HUES48 (cell line): Measurements from ENCODE around the gene HAUS1.

ENCODE experiments used
- H3K27ac ChIP-seq: one replicate; pipeline ENCODE4 v1.7.0; 2013; ENCODE audit warnings: low read depth, low read length, inconsistent platforms
- H3K27me3 ChIP-seq: 2 replicates; pipeline ENCODE4 v1.6.1; 2013; ENCODE audit warnings: mild to moderate bottlenecking, low read length; ENCODE audit not compliant: control insufficient read depth, insufficient read depth
- H3K36me3 ChIP-seq: 2 replicates; pipeline ENCODE4 v1.6.1; 2013; ENCODE audit warnings: low read length; ENCODE audit not compliant: control insufficient read depth, insufficient read depth
- H3K4me1 ChIP-seq: 2 replicates; pipeline ENCODE4 v1.6.1; 2013; ENCODE audit warnings: mild to moderate bottlenecking, low read length; ENCODE audit not compliant: control insufficient read depth, insufficient read depth
- H3K4me3 ChIP-seq: 2 replicates; pipeline ENCODE4 v1.5.1; 2013; ENCODE audit warnings: mild to moderate bottlenecking, low read depth, low read length
- H3K9ac ChIP-seq: 2 replicates; pipeline ENCODE4 v1.6.1; 2013; ENCODE audit warnings: mild to moderate bottlenecking, low read depth, low read length, moderate library complexity
- H3K9me3 ChIP-seq: 2 replicates; pipeline ENCODE4 v1.6.1; 2013; ENCODE audit warnings: low read length; ENCODE audit not compliant: control insufficient read depth, insufficient read depth

The HAUS1 gene, protein sequence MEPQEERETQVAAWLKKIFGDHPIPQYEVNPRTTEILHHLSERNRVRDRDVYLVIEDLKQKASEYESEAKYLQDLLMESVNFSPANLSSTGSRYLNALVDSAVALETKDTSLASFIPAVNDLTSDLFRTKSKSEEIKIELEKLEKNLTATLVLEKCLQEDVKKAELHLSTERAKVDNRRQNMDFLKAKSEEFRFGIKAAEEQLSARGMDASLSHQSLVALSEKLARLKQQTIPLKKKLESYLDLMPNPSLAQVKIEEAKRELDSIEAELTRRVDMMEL

DNA sequence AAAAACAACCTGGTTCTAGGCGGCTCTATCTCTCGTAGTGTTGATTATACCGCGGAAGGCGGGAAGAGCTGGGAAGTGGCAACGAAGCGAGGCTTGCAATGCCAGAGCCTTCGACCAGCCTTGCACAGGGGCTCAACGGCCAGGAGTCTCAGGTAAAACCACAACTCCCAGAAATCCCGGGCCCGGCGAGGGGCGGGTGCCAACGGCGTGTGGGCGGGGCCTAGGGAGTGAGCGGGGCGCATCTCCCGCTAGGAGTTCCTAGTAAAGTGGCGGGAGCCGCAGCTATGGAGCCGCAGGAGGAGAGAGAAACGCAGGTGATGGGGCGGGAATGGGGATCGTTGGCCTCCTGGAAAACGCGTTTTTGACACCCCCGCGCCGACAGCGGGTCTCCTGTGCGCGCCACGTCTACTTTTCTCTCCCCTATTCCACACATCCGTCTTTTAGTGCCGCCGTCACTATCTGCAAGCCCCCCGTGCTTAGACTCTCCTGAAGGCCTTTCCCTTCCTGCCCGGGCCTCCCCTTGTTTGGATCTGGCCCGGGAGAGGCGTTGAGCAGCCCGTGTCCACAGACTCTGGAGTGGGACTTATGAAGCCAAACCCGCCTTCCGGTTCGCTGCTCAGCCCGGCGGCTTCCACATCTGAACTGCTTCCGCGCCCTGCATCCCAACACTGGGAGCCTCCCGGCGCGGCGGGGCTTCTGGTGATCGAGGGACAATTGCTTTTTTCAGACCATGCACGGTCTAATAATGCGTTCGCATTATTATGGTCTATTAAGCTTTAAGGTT lies at the start of gene HAUS1:
TSS of gene HAUS1 (plus strand) at position 258 of the 784 bp plus-strand sequence. CDS start at position 285, 27 bp downstream.
- Histone ChIP-seq H3K27ac (peak within 1 kb of the TSS; percentile 81), H3K4me3 (peak within 1 kb of the TSS; percentile 91), H3K9me3 (no peaks in the 10 kb centered on the region), H3K27me3 (no peaks in the 10 kb centered on the region), H3K4me1 (peaks cover 3% of the 10 kb centered on the region; the same call in 1 of the 2 replicates), H3K36me3 (peaks cover 28% of the 10 kb centered on the region), H3K9ac (peak within 1 kb of the TSS; percentile 89)

DNA sequence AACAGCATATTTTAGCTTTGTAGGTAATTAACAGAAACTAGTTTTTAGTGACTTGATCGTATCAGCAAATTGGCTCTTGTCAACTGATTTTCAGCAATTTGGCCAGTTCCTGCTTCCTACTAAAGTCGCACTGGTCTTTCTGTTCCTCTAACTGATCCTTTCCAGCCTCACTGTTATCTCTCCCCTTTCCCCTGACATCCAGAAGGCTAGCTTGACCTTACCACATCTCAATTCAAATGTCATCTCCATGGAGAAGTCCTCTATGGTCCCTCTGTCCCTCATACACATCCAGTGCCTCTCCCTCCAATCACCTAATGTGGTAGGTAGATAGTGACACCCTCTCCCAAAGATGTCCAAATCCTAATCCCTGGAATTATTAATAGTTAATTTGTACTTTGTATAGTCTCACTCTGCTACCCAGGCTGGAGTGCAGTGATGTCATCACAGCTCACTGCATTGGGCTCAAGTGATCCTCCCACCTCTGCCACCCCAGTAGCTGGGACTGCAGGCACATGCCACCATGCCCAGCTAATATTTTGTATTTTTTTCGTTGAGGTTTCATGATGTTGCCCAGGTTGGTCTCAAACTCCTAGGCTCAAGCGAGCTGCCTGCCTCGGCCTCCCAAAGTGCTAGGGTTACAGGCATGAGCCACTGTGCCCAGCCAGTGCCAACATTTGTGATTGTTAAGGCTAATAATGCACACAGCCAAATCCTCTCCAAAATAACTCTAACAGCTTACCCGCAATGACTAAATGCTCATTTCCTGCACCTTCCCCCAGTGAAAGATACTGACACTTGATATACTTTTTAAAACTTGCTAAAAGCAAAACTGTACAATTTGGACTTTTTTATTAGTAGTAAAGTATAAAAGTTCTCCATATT lies 49.0 kb upstream of the HAUS1 start:
- H3K27ac ChIP-seq = no peak overlapping the region

DNA sequence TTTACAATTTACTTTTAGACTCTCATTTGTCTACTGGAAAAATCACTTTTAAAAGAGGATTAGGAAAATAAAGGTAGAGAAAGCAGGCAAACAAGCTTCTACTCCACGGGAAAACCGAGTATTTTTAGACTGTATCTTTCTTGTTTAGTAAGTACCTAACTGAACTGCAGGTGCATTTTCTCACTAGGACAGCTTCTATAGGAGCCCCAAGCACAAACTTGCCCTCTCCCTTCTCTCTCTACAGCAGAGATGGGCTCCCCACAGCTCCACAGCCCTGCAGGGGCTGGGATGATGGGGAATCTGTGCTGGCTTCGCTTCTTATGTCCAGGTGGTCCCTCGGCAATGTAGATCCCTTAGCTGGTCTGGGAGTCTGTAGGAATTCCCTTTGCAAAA lies 48.4 kb upstream of the HAUS1 start:
- no peaks in the 10 kb centered on the region for H3K4me1 ChIP-seq
- no peak overlapping the region for H3K27ac ChIP-seq
- H3K9ac ChIP-seq = no peak overlapping the region
- H3K9me3 ChIP-seq = no peaks in the 10 kb centered on the region
- no peaks in the 10 kb centered on the region for H3K27me3 ChIP-seq
- no peak overlapping the region for H3K4me3 ChIP-seq
- H3K36me3 ChIP-seq = no peaks in the 10 kb centered on the region

More for the DNA sequence above, 49.0 kb upstream of the HAUS1 start:
- no peak overlapping the region for H3K9ac ChIP-seq
- H3K4me1 ChIP-seq = no peaks in the 10 kb centered on the region
- no peaks in the 10 kb centered on the region for H3K36me3 ChIP-seq
- no peak overlapping the region for H3K4me3 ChIP-seq
- H3K9me3 ChIP-seq = no peaks in the 10 kb centered on the region
- no peaks in the 10 kb centered on the region for H3K27me3 ChIP-seq

DNA sequence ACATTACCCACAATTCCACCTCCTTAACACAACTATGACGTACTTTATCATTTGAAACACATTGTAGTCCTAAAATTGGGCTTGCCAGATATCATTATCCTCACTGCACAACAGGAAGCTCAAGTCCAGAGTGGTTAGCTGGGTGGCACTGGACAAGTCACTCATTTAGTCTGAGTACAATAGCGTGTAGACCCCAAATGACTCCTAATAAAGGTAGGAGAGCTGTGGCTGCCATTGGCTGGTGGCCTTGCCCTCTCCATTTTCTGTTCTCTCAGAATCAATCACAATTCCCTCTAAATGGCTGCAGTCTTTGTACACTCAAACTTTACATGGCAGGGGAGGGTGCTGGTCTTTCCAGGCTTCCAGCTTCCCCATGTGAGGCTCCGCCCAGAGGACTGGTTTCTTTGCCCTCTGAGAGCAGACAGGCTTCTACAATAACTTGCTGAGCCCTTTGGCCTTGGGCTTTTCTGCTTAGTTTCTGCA lies 43.8 kb upstream of the HAUS1 start:
- Histone ChIP-seq H3K36me3 (no peaks in the 10 kb centered on the region), H3K27ac (no peak overlapping the region), H3K9ac (no peak overlapping the region), H3K4me1 (no peaks in the 10 kb centered on the region), H3K9me3 (no peaks in the 10 kb centered on the region), H3K27me3 (no peaks in the 10 kb centered on the region), H3K4me3 (no peak overlapping the region)

DNA sequence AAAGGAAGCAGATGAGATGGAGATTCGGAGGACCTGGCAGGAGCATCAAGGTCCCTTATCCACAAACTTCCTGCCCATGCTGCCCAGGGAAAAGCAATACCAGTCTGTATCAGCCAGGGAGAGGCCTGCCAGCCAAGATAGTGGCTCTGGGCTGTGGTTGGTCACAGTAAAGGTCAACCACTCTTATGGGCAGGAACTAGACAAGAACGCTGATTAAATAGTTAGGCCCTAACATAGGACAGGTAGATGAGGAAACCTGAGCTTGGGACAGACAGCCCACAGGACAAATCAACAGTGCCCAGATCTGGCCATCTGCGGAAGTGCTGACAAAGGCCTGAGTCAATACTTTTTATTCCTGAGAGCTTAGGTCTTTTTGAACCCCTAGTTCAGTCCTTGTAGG lies 42.8 kb upstream of the HAUS1 start:
- no peak overlapping the region for H3K27ac ChIP-seq
- H3K4me3 ChIP-seq = no peak overlapping the region
- H3K9ac ChIP-seq = no peak overlapping the region
- no peaks in the 10 kb centered on the region for H3K4me1 ChIP-seq
- no peaks in the 10 kb centered on the region for H3K27me3 ChIP-seq
- no peaks in the 10 kb centered on the region for H3K36me3 ChIP-seq
- H3K9me3 ChIP-seq = no peaks in the 10 kb centered on the region

DNA sequence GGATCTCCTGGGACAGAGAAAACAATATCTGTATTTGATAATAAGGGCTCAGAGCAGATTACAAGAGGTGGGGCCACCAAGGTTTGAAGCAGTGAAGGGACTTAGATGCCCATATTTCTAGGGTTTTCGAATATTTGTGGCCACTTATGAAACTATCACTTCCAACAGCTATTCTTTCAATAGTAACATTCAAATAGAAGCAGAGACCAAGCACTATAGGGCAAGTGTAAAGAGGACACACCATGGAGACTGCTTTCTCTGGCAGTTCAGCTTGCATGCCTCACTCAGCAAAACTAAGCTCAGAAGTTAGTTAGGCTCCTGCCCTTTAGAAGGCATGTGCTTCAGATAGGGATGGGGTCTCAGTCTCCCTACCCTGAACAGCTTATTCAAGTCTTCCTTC lies 42.4 kb upstream of the HAUS1 start:
- Histone ChIP-seq H3K27ac (no peak overlapping the region), H3K9ac (no peak overlapping the region)

DNA sequence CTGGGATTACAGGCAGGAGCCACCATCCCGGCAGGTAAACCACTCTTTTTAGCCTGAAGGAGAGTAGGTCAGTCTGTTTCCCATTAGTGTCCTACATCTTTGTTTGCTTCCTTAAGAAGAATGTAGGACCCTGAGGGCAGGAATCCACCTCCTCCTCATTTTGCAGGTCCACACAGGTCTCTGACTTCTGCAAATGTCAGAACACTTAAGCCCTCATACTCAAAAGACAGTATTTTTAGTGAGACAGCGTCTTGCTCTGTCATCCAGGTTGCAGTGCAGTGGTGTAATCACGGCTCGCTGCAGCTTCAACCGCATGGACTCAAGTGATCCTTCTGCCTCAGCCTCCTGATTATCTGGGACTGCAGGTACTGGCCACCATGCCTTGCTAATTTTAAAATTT lies 41.4 kb upstream of the HAUS1 start:
- H3K36me3 ChIP-seq = no peaks in the 10 kb centered on the region
- H3K27me3 ChIP-seq = no peaks in the 10 kb centered on the region
- no peak overlapping the region for H3K4me3 ChIP-seq
- H3K9me3 ChIP-seq = no peaks in the 10 kb centered on the region
- H3K9ac ChIP-seq = no peak overlapping the region
- H3K4me1 ChIP-seq = no peaks in the 10 kb centered on the region
- H3K27ac ChIP-seq = no peak overlapping the region

More for the DNA sequence above, 42.4 kb upstream of the HAUS1 start:
- no peaks in the 10 kb centered on the region for H3K9me3 ChIP-seq
- no peaks in the 10 kb centered on the region for H3K36me3 ChIP-seq
- H3K4me3 ChIP-seq = no peak overlapping the region
- no peaks in the 10 kb centered on the region for H3K27me3 ChIP-seq
- no peaks in the 10 kb centered on the region for H3K4me1 ChIP-seq

DNA sequence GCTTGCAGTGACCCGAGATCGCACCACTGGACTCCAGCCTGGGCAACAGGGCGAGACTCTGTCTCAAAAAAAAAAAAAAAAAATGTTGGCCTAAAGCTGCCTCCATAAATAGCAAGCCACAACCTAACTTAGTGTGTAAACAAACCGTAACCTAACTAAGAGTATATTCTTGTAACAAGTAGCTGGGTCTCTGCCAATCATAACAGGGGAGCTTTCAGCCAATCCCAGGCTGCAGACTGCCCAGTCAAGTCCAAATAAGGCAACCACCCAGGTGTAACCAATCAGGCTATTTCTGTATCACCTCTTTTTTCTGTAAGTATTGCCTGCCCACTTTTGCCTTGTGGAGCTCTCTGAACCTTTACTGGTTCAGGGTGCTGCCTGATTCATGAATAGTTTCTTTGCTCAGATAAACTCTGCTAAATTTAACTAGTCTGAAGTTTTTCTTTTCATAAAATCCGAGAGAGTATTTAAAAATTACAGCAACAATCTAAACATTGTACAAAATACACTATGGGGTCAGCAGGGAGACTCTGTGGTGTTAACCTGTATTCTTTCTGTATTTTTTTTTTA lies 36.7 kb upstream of the HAUS1 start:
- no peak overlapping the region for H3K27ac ChIP-seq

DNA sequence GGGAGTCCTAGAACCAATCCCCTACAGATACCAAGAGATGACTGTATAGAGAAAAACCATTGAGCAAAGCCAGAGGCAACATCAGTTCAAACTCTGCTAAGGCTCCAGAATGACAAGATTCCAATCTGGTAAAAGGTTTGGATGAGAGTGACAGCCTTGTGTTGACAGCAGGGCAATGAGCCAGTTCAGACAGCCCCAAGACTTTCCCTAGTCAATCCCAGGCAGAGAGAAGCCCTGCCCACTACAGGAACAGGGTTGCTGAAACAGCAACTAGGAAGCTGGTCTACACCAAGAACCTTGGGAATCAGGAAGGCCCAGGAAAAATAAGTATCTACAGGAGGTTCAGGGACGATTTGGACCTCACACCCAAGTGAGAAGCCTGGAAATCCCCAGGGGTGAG lies 35.4 kb upstream of the HAUS1 start:
- Histone ChIP-seq H3K9me3 (no peaks in the 10 kb centered on the region), H3K4me1 (no peaks in the 10 kb centered on the region), H3K36me3 (no peaks in the 10 kb centered on the region), H3K4me3 (no peak overlapping the region), H3K27ac (no peak overlapping the region), H3K27me3 (peaks cover 32% of the 10 kb centered on the region), H3K9ac (no peak overlapping the region)

More for the DNA sequence above, 36.7 kb upstream of the HAUS1 start:
- Histone ChIP-seq H3K4me1 (no peaks in the 10 kb centered on the region), H3K9me3 (no peaks in the 10 kb centered on the region), H3K9ac (no peak overlapping the region), H3K27me3 (peaks cover 20% of the 10 kb centered on the region), H3K36me3 (no peaks in the 10 kb centered on the region), H3K4me3 (no peak overlapping the region)

DNA sequence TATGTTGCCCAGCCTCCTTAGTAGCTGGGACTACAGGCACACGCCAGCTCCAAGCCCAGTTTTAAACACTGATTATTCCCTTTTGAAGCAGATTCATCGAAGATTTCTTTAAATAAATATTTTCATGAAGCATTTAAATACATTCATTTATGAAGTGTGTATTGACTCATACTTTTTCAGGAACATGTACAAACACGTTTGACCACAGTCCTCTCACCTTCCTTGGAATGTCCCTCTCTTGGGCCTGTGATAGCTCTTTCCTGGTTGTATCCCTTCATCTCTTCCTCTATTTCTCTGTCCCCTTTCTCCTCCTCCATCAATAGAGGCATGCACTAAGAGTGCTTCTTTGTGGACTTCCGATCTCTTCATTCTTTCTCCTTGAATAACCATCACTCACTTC lies 34.7 kb upstream of the HAUS1 start:
- no peak overlapping the region for H3K4me3 ChIP-seq
- no peaks in the 10 kb centered on the region for H3K9me3 ChIP-seq
- no peak overlapping the region for H3K9ac ChIP-seq
- H3K27ac ChIP-seq = no peak overlapping the region
- H3K4me1 ChIP-seq = no peaks in the 10 kb centered on the region
- H3K36me3 ChIP-seq = no peaks in the 10 kb centered on the region
- peaks cover 32% of the 10 kb centered on the region for H3K27me3 ChIP-seq
